HG02884 (cell line): Measurements from ENCODE around the gene IL1R2.
"Not testable (repeated sequence)": the region's sequence is repeated elsewhere in the genome, so short reads cannot be mapped to it uniquely, and the experiment has no call there.

Experiments used
- ATAC-seq: cut with Tn5 transposase; IDR thresholded peaks from one replicate; pipeline ENCODE4 v1.9.1; 2021; ENCODE audit warnings: mild to moderate bottlenecking, moderate library complexity; ENCODE audit not compliant: unreplicated experiment

IL1R2 gene

GRCh38 chr2:102057502-102058292 is 65.9 kb downstream of the IL1R2 start:
- ATAC-seq, result no peak

GRCh38 chr2:102058293-102058833 is 66.6 kb downstream of the IL1R2 start:
- ATAC-seq, result no peak

GRCh38 chr2:102059151-102059550 is 67.4 kb downstream of the IL1R2 start:
- no peak for ATAC-seq

- ATAC-seq, result no peak
Measured at GRCh38 chr2:102060047-102060446, 68.3 kb downstream of the IL1R2 start.

- no peak for ATAC-seq
Measured at GRCh38 chr2:102060792-102061191, 69.0 kb downstream of the IL1R2 start.

- ATAC-seq, result no peak
Measured at GRCh38 chr2:102061286-102061699, 69.5 kb downstream of the IL1R2 start.

GRCh38 chr2:102061962-102062795 is 70.4 kb downstream of the IL1R2 start:
- no peak for ATAC-seq

- ATAC-seq, result no peak
Measured at GRCh38 chr2:102062802-102063201, 71.0 kb downstream of the IL1R2 start.

GRCh38 chr2:102063487-102063911 is 71.7 kb downstream of the IL1R2 start:
- ATAC-seq, result no peak

- ATAC-seq, result no peak
Measured at GRCh38 chr2:102063941-102064678, 72.3 kb downstream of the IL1R2 start.

- no peak for ATAC-seq
Measured at GRCh38 chr2:102064679-102065674, 73.2 kb downstream of the IL1R2 start.

GRCh38 chr2:102065675-102066252 is 74.0 kb downstream of the IL1R2 start:
- no peak for ATAC-seq

GRCh38 chr2:102066554-102066953 is 74.8 kb downstream of the IL1R2 start:
- no peak for ATAC-seq

- not testable (repeated sequence) for ATAC-seq
Measured at GRCh38 chr2:102068126-102068525, 76.4 kb downstream of the IL1R2 start.

- ATAC-seq, result no peak
Measured at GRCh38 chr2:102069311-102069974, 77.7 kb downstream of the IL1R2 start.

- no peak for ATAC-seq
Measured at GRCh38 chr2:102070058-102070642, 78.4 kb downstream of the IL1R2 start.

- ATAC-seq, result no peak
Measured at GRCh38 chr2:102072741-102073140, 81.0 kb downstream of the IL1R2 start.

- ATAC-seq, result no peak
Measured at GRCh38 chr2:102073168-102073724, 81.5 kb downstream of the IL1R2 start.
